GM18870 (cell line): ENCODE results near the gene CGREF1.

Source experiments
- ATAC-seq: cut with Tn5 transposase; IDR thresholded peaks from one replicate; pipeline ENCODE4 v1.9.1; 2021; ENCODE audit warnings: moderate library complexity; ENCODE audit not compliant: unreplicated experiment

Gene CGREF1

GRCh38 chr2:27051902-27052645 is 66.9 kb downstream of the CGREF1 start:
- no peak for ATAC-seq

GRCh38 chr2:27050996-27051901 is 67.7 kb downstream of the CGREF1 start, which contains the start of gene AGBL5:
Gene AGBL5, plus strand, starts transcription at chr2:27051668. Its CDS starts 1,291 bp downstream, at chr2:27052959.
- ATAC-seq, result peak; percentile 60
